H1 (cell line): ENCODE data around the gene RRM2. TPM values are rescaled to one million over a fixed set of nuclear protein-coding genes. Genes with fewer than 3 reads are reported as not detected.

Experiments used
- CTCF ChIA-PET: fragments of 300-600 bp; sonication (Branson Sonifier 250); formaldehyde crosslinking; loops from one replicate; lab custom pipeline; 2021; ENCODE audit not compliant: partially characterized antibody; lab: Charles Lee
- POLR2A ChIA-PET: fragments of 300-600 bp; sonication (Branson Sonifier 250); formaldehyde crosslinking; loops from one replicate; lab custom pipeline; 2021; ENCODE audit warnings: inconsistent platforms; ENCODE audit not compliant: partially characterized antibody; lab: Charles Lee
- DNase-seq, 2 experiments: peaks; one replicate each; pipeline versions ENCODE4 v3.0.0 to v3.0.0-alpha.2; 2010 to 2022; ENCODE audit warnings: low spot score in 2 of 2, low read depth in 1 of 2, mixed read lengths in 1 of 2
- FAIRE-seq: peaks from 2 replicates; lab custom pipeline; 2011; peaks lifted over from hg19 to GRCh38; lab: Jason Lieb, UNC
- H2AFZ ChIP-seq: 2 replicates; pipeline ENCODE4 v1.8.1; 2012; ENCODE audit warnings: low read length, inconsistent platforms
- H2AK5ac ChIP-seq: 2 replicates; pipeline ENCODE4 v1.6.1; 2013; ENCODE audit warnings: low read depth, low read length
- H2BK120ac ChIP-seq: replicated peaks from 2 replicates; pipeline ENCODE3; 2013; ENCODE audit warnings: low read depth, low read length, inconsistent platforms
- H2BK12ac ChIP-seq: 2 replicates; pipeline ENCODE4 v1.6.1; 2013; ENCODE audit warnings: low read depth, low read length
- H2BK15ac ChIP-seq: 2 replicates; pipeline ENCODE4 v1.6.1; 2013; ENCODE audit warnings: low read length
- H2BK20ac ChIP-seq: 2 replicates; pipeline ENCODE4 v1.6.1; 2013; ENCODE audit warnings: low read length
- H2BK5ac ChIP-seq: 2 replicates; pipeline ENCODE4 v1.6.1; 2013; ENCODE audit warnings: low read depth, low read length
- H3K14ac ChIP-seq: 2 replicates; pipeline ENCODE4 v1.6.1; 2013; ENCODE audit warnings: inconsistent platforms; ENCODE audit not compliant: insufficient read length
- H3K18ac ChIP-seq: 2 replicates; pipeline ENCODE4 v1.6.1; 2013; ENCODE audit warnings: low read length; ENCODE audit errors: extremely low read depth
- H3K23ac ChIP-seq: 2 replicates; pipeline ENCODE4 v1.6.1; 2013; ENCODE audit warnings: inconsistent platforms; ENCODE audit not compliant: insufficient read length
- H3K23me2 ChIP-seq: 2 replicates; pipeline ENCODE4 v1.6.1; 2013; ENCODE audit warnings: low read depth, low read length
- H3K27ac ChIP-seq: 2 replicates; pipeline ENCODE4 v1.6.1; 2011; ENCODE audit warnings: low read depth, low read length, inconsistent platforms
- H3K27me3 ChIP-seq, 4 experiments: replicated peaks in 1 of 4; 1 replicate in 1 of 4; 2 replicates in 3 of 4; pipeline versions ENCODE4 v1.6.1 to v1.8.1; 2011 to 2013; ENCODE audit warnings: low read length in 3 of 4, mild to moderate bottlenecking in 3 of 4, inconsistent platforms in 2 of 4, mixed read lengths in 2 of 4, moderate library complexity in 1 of 4; ENCODE audit not compliant: control insufficient read depth in 3 of 4, insufficient read depth in 3 of 4; ENCODE audit errors: extremely low read depth in 1 of 4
- H3K36me3 ChIP-seq, 4 experiments: 2 replicates each; pipeline versions ENCODE4 v1.6.1 to v1.8.1; 2011 to 2013; ENCODE audit warnings: mild to moderate bottlenecking in 4 of 4, low read length in 3 of 4, moderate library complexity in 2 of 4, control low read depth in 1 of 4, inconsistent platforms in 1 of 4; ENCODE audit not compliant: insufficient read depth in 4 of 4, control insufficient read depth in 2 of 4
- H3K4ac ChIP-seq: replicated peaks from 2 replicates; pipeline ENCODE3; 2013; ENCODE audit warnings: low read length, low read depth, mixed read lengths, inconsistent platforms; ENCODE audit not compliant: insufficient read length
- H3K4me1 ChIP-seq, 4 experiments: replicated peaks in 1 of 4; 1 replicate in 1 of 4; 2 replicates in 3 of 4; pipeline versions ENCODE4 v1.6.1 to v1.8.1; 2011 to 2013; ENCODE audit warnings: low read length in 3 of 4, inconsistent platforms in 2 of 4, mixed read lengths in 1 of 4; ENCODE audit not compliant: insufficient read depth in 4 of 4, control insufficient read depth in 3 of 4
- H3K4me2 ChIP-seq, 2 experiments: 2 replicates each; pipeline versions ENCODE4 v1.6.1 to v1.8.1; 2011 to 2013; ENCODE audit warnings: low read depth in 2 of 2, low read length in 2 of 2, control low read depth in 1 of 2, inconsistent platforms in 1 of 2, mild to moderate bottlenecking in 1 of 2; ENCODE audit not compliant: insufficient read depth in 1 of 2
- H3K4me3 ChIP-seq, 4 experiments: fragments of 200-600, 300-600 bp in 1 of 4; sonication (generic), shearing (Covaris generic), sonication (Bioruptor Twin) in 1 of 4; 2 replicates each; pipeline versions ENCODE4 v1.5.1 to v1.8.1; 2011 to 2016; ENCODE audit warnings: low read length in 4 of 4, low read depth in 3 of 4, control low read depth in 2 of 4, inconsistent platforms in 2 of 4, mild to moderate bottlenecking in 2 of 4, mixed read lengths in 1 of 4, moderate library complexity in 1 of 4; ENCODE audit not compliant: insufficient read depth in 2 of 4; ENCODE audit errors: extremely low read depth in 1 of 4
- H3K56ac ChIP-seq: replicated peaks from 2 replicates; pipeline ENCODE3; 2013; ENCODE audit warnings: low read depth, mild to moderate bottlenecking, mixed read lengths, low read length, inconsistent platforms; ENCODE audit not compliant: insufficient read length
- H3K79me1 ChIP-seq: 2 replicates; pipeline ENCODE4 v1.6.1; 2013; ENCODE audit warnings: low read depth, low read length, control low read depth
- H3K79me2 ChIP-seq, 2 experiments: 2 replicates each; pipeline versions ENCODE4 v1.6.1 to v1.8.1; 2012 to 2013; ENCODE audit warnings: low read length in 2 of 2, mild to moderate bottlenecking in 2 of 2, inconsistent platforms in 1 of 2; ENCODE audit not compliant: insufficient read depth in 2 of 2, control insufficient read depth in 1 of 2
- H3K9ac ChIP-seq, 4 experiments: replicated peaks in 1 of 4; 1 replicate in 1 of 4; 2 replicates in 3 of 4; pipeline versions ENCODE4 v1.6.1 to v1.8.1; 2011 to 2013; ENCODE audit warnings: low read depth in 3 of 4, low read length in 3 of 4, control low read depth in 2 of 4, mild to moderate bottlenecking in 2 of 4, moderate library complexity in 2 of 4, inconsistent platforms in 1 of 4; ENCODE audit errors: extremely low read depth in 1 of 4
- H3K9me3 ChIP-seq, 2 experiments: 2 replicates each; pipeline versions ENCODE4 v1.6.1 to v1.8.1; 2012 to 2013; ENCODE audit warnings: mild to moderate bottlenecking in 2 of 2, moderate library complexity in 2 of 2, control low read depth in 1 of 2, inconsistent platforms in 1 of 2, low read depth in 1 of 2, low read length in 1 of 2, mixed read lengths in 1 of 2; ENCODE audit not compliant: insufficient read depth in 2 of 2
- H4K20me1 ChIP-seq, 2 experiments: replicated peaks in 1 of 2; 2 replicates each; pipeline versions ENCODE3 to v1.8.1; 2011 to 2013; ENCODE audit warnings: inconsistent platforms in 2 of 2, low read length in 2 of 2, mild to moderate bottlenecking in 1 of 2; ENCODE audit not compliant: insufficient read depth in 2 of 2, control insufficient read depth in 1 of 2
- H4K5ac ChIP-seq: 2 replicates; pipeline ENCODE4 v1.6.1; 2013; ENCODE audit warnings: low read length, low read depth, mixed read lengths, inconsistent platforms; ENCODE audit not compliant: insufficient read length
- H4K8ac ChIP-seq: 2 replicates; pipeline ENCODE4 v1.8.0; 2013; ENCODE audit warnings: mild to moderate bottlenecking, moderate library complexity, low read length, inconsistent platforms; ENCODE audit not compliant: insufficient read depth; ENCODE audit errors: extremely low read depth
- H4K91ac ChIP-seq: replicated peaks from 2 replicates; pipeline ENCODE3; 2013; ENCODE audit warnings: low read length, mixed read lengths, inconsistent platforms; ENCODE audit not compliant: insufficient read length
- ATF2 ChIP-seq: IDR thresholded peaks from 2 replicates; pipeline ENCODE4 v1.6.1; 2012; ENCODE audit warnings: low read length, inconsistent platforms
- BACH1 ChIP-seq: IDR thresholded peaks from 2 replicates; pipeline ENCODE4 v1.6.1; 2012; ENCODE audit warnings: low read length, improper control_type of control experiment
- CREB1 ChIP-seq: IDR thresholded peaks from 2 replicates; pipeline ENCODE4 v1.6.1; 2012; ENCODE audit warnings: inconsistent platforms
- EP300 ChIP-seq, 2 experiments: IDR thresholded peaks; 1 replicate in 1 of 2; 2 replicates in 1 of 2; pipeline ENCODE4 v1.6.1; 2011 to 2012; ENCODE audit warnings: low read depth in 2 of 2, low read length in 2 of 2, mild to moderate bottlenecking in 2 of 2, borderline replicate concordance in 1 of 2, inconsistent platforms in 1 of 2, moderate library complexity in 1 of 2
- GTF2F1 ChIP-seq: IDR thresholded peaks from 2 replicates; pipeline ENCODE4 v1.6.1; 2012; ENCODE audit warnings: low read depth, low read length, improper control_type of control experiment, borderline replicate concordance
- JUN ChIP-seq: IDR thresholded peaks from 2 replicates; pipeline ENCODE4 v1.6.1; 2011; ENCODE audit warnings: low read depth, mild to moderate bottlenecking, improper control_type of control experiment, low read length
- MAFK ChIP-seq: IDR thresholded peaks from 2 replicates; pipeline ENCODE4 v1.6.1; 2012; ENCODE audit warnings: low read depth, mild to moderate bottlenecking, improper control_type of control experiment, low read length
- NRF1 ChIP-seq: IDR thresholded peaks from 2 replicates; pipeline ENCODE4 v1.6.1; 2011; ENCODE audit warnings: mild to moderate bottlenecking, low read depth, low read length, improper control_type of control experiment
- ZNF274 ChIP-seq: IDR thresholded peaks from 2 replicates; pipeline ENCODE4 v1.7.0; 2012; ENCODE audit warnings: low read length, borderline replicate concordance; ENCODE audit errors: extremely low read depth
- WGBS, 2 experiments: shearing (Covaris generic) in 1 of 2; methylation state at CpG; one replicate each; pipeline versions ENCODE4 v1.1.6 to v1.1.7; 2013 to 2015; ENCODE audit warnings: low lambda C conversion rate in 2 of 2, mixed read lengths in 2 of 2, inconsistent platforms in 1 of 2, low coverage in 1 of 2, missing lambda C conversion rate in 1 of 2; ENCODE audit not compliant: insufficient replicate concordance in 2 of 2, insufficient coverage in 1 of 2, insufficient read length in 1 of 2; ENCODE audit errors: extremely low coverage in 1 of 2, missing lambda C conversion rate in 1 of 2; 5-methylcytosine and 5-hydroxymethylcytosine counted together
- polyA plus RNA-seq, 7 experiments: library from polyadenylated mRNA; depleted of rRNA in 3 of 7; stranded (reverse) in 5 of 7; unstranded in 2 of 7; fragments of >200 nt in 5 of 7; fragments of 200-250 nt in 2 of 7; gene quantifications; 1 replicate in 5 of 7; 2 replicates in 1 of 7; 4 replicates in 1 of 7; pipeline versions ENCODE4 v1.2.1 to v1.2.3, GENCODE V29; 2011 to 2013; ENCODE audit warnings: missing spikeins in 2 of 7, mixed read lengths in 2 of 7
- total RNA-seq: library from RNA; stranded (reverse); fragmentation: NEBNext Ultra II Directional; extraction: Animal tissue kit (Norgen Biotek cat#: 25700); gene quantifications from 2 replicates; pipeline ENCODE4 v1.2.1, GENCODE V29; 2021

RRM2 gene
- total and polyA plus RNA-seq, 2 of the 8 experiments (the other 6 are each of a cell fraction or from before 2014, with no cell fraction given) = 37.7 to 215 TPM

GRCh38 chr2:10120158-10120876 lies 2.2 kb upstream of the RRM2 start:
- H2AFZ ChIP-seq = peak overlapping the region; percentile 74; the same call in 1 of the 2 replicates
- H3K9me3 ChIP-seq = no peaks in the 10 kb centered on the region
- peak overlapping the region; percentile 68 to 96 (median 82) for H3K4me3 ChIP-seq
- H2BK20ac ChIP-seq = no peak overlapping the region
- H2AK5ac ChIP-seq = 0 out of 2 replicates have a peak overlapping the region, but pooled peaks have one; percentile 46
- peaks cover 13% of the 10 kb centered on the region for H3K23me2 ChIP-seq
- peak overlapping the region; percentile 75; the same call in 1 of the 2 replicates for H3K18ac ChIP-seq
- no peaks in the 10 kb centered on the region for H3K27me3 ChIP-seq
- H4K91ac ChIP-seq = peak overlapping the region; percentile 72
- ChIA-PET CTCF (interaction anchor here (0.9 to 1.9 kb wide), 5 partner anchors 22 to 312 kb away, joined by 3 to 7 read pairs (median 3); no protein-coding TSS in a partner anchor), POLR2A (interaction anchor here (0.5 to 8.9 kb wide), 8 partner anchors 14 to 326 kb away, joined by 3 to 87 read pairs (median 4); no protein-coding TSS in a partner anchor)
- H4K5ac ChIP-seq = peak overlapping the region; percentile 72
- peak overlapping the region; percentile 86 for H3K27ac ChIP-seq
- DNase-seq (peak; percentile 84 to 97), FAIRE-seq (no peak)
- peaks cover 5 to 18% (median 12%) of the 10 kb centered on the region in 4 experiments for H3K36me3 ChIP-seq
- H3K4me2 ChIP-seq = peak overlapping the region; percentile 82 to 92
- H4K8ac ChIP-seq = peak overlapping the region; percentile 92; the same call in 1 of the 2 replicates
- peak overlapping the region; percentile 17 for H3K4ac ChIP-seq
- no peak overlapping the region for H3K23ac ChIP-seq
- H3K79me2 ChIP-seq = peaks cover 0 to 34% of the 10 kb centered on the region in 2 experiments; a peak in 3 of 4 replicates
- peak overlapping the region; percentile 61 for H3K56ac ChIP-seq
- peaks cover 9% of the 10 kb centered on the region for H3K79me1 ChIP-seq
- H4K20me1 ChIP-seq = peaks cover 6% of the 10 kb centered on the region in 2 experiments
- H2BK12ac ChIP-seq = peak overlapping the region; percentile 30; the same call in 1 of the 2 replicates
- WGBS, 2 experiments = 2% methylated on average over 39 of the region's 60 CpGs; no CpG with 5 or more reads in 1 of the 2 experiments
- H2BK15ac ChIP-seq = 0 out of 2 replicates have a peak overlapping the region, but pooled peaks have one; percentile 23
- H2BK5ac ChIP-seq = peak overlapping the region; percentile 82
- peak overlapping the region; percentile 78 to 87 (median 84) for H3K9ac ChIP-seq
- peak overlapping the region; percentile 78 for H2BK120ac ChIP-seq
- peaks cover 1 to 4% (median 4%) of the 10 kb centered on the region in 4 experiments; a peak in 4 of 7 replicates for H3K4me1 ChIP-seq
- no peak overlapping the region for H3K14ac ChIP-seq
- no peak for TF ChIP-seq ZNF274
- no peak for TF ChIP-seq ATF2
- 0 out of 2 replicates have a peak, but pooled peaks have one; percentile 9 for TF ChIP-seq CREB1
- TF ChIP-seq MAFK = peak; percentile 17; the same call in 1 of the 2 replicates
- TF ChIP-seq BACH1 = no peak
- peak; percentile 23; the same call in 1 of the 2 replicates for TF ChIP-seq NRF1
- TF ChIP-seq GTF2F1 = no peak
- peak in 1 of 2 experiments; percentile 58; a peak in 1 of 3 replicates for TF ChIP-seq EP300 (IDR thresholded peaks at IDR 0.05; ENCODE audit: borderline replicate concordance in 1 of 2, low read depth in 2 of 2, low read length in 2 of 2)
- TF ChIP-seq JUN = no peak
